ENCODE data around the gene MSRB2. TPM values are rescaled to one million over a fixed set of nuclear protein-coding genes. Genes with fewer than 3 reads are reported as not detected.

MSRB2 gene
- total and polyA plus RNA-seq, 2 of the 8 experiments (the other 6 are each of a cell fraction or from before 2014, with no cell fraction given): 11.0 to 13.9 TPM

- no peaks in the 10 kb centered on the region for H3K27me3 ChIP-seq (replicated peaks in 1 of 4; ENCODE audit: control insufficient read depth in 3 of 4, extremely low read depth in 1 of 4, insufficient read depth in 3 of 4, low read length in 3 of 4)
- no peak overlapping the region for H3K23ac ChIP-seq (ENCODE audit: insufficient read length)
- TF ChIP-seq POLR2AphosphoS5 (IDR thresholded peaks at IDR 0.05; ENCODE audit: low read depth, low read length) (no peak), RAD21 (IDR thresholded peaks at IDR 0.05 in 1 of 2, conservative IDR thresholded peaks at IDR 0.05 in 1 of 2; ENCODE audit: low read depth in 2 of 2, low read length in 2 of 2) (no peak), CREB1 (IDR thresholded peaks at IDR 0.05) (no peak), HDAC2 (IDR thresholded peaks at IDR 0.05; ENCODE audit: borderline replicate concordance in 1 of 2, low read depth in 2 of 2, low read length in 2 of 2) (no peak), SIN3A (conservative IDR thresholded peaks at IDR 0.05 in 1 of 2, IDR thresholded peaks at IDR 0.05 in 1 of 2; ENCODE audit: low read depth in 1 of 2, low read length in 2 of 2) (no peak), GABPA (IDR thresholded peaks at IDR 0.05; ENCODE audit: borderline replicate concordance, insufficient read depth, low read length) (no peak), RBBP5 (IDR thresholded peaks at IDR 0.05; ENCODE audit: borderline replicate concordance, low read depth, low read length) (no peak), ZNF274 (IDR thresholded peaks at IDR 0.05; ENCODE audit: borderline replicate concordance, extremely low read depth, low read length) (no peak)
- H3K56ac ChIP-seq (replicated peaks; ENCODE audit: insufficient read length, low read depth, low read length): no peak overlapping the region
- no peak overlapping the region for H3K4ac ChIP-seq (replicated peaks; ENCODE audit: insufficient read length, low read depth, low read length)
- no peaks in the 10 kb centered on the region for H4K20me1 ChIP-seq (replicated peaks in 1 of 2; ENCODE audit: control insufficient read depth in 1 of 2, insufficient read depth in 2 of 2, low read length in 2 of 2)
- no peak for DNase-seq (ENCODE audit: low read depth in 1 of 2, low spot score in 2 of 2)
- CTCF ChIA-PET (ENCODE audit: partially characterized antibody): interaction anchor here (1.2 kb wide), 1 partner anchor 29 kb away, joined by 3 read pairs; no protein-coding TSS in a partner anchor
- no peaks in the 10 kb centered on the region for H3K23me2 ChIP-seq (ENCODE audit: low read depth, low read length)
- no peak overlapping the region for H3K27ac ChIP-seq (ENCODE audit: low read depth, low read length)
- H4K8ac ChIP-seq (ENCODE audit: extremely low read depth, insufficient read depth, low read length): no peak overlapping the region
- H3K79me1 ChIP-seq (ENCODE audit: low read depth, low read length): no peaks in the 10 kb centered on the region
- H3K4me1 ChIP-seq (replicated peaks in 1 of 4; ENCODE audit: control insufficient read depth in 3 of 4, insufficient read depth in 4 of 4, low read length in 3 of 4): peaks cover 0 to 7% (median 4%) of the 10 kb centered on the region in 4 experiments; a peak in 6 of 7 replicates
- H2BK20ac ChIP-seq (ENCODE audit: low read length): no peak overlapping the region
- H3K9me3 ChIP-seq (ENCODE audit: insufficient read depth in 2 of 2, low read depth in 1 of 2, low read length in 1 of 2): no peaks in the 10 kb centered on the region
- POLR2A ChIA-PET (ENCODE audit: partially characterized antibody): no interaction called here
- no peak overlapping the region for H3K18ac ChIP-seq (ENCODE audit: extremely low read depth, low read length)
- H3K14ac ChIP-seq (ENCODE audit: insufficient read length): no peak overlapping the region
- H2AFZ ChIP-seq (ENCODE audit: low read length): no peak overlapping the region
- no peaks in the 10 kb centered on the region for H3K79me2 ChIP-seq (ENCODE audit: control insufficient read depth in 1 of 2, insufficient read depth in 2 of 2, low read length in 2 of 2)
- no peak overlapping the region for H2BK5ac ChIP-seq (ENCODE audit: low read depth, low read length)
- H4K5ac ChIP-seq (ENCODE audit: insufficient read length, low read depth, low read length): no peak overlapping the region
- no peaks in the 10 kb centered on the region for H3K36me3 ChIP-seq (ENCODE audit: control insufficient read depth in 2 of 4, insufficient read depth in 4 of 4, low read length in 3 of 4)
- H2BK15ac ChIP-seq (ENCODE audit: low read length): no peak overlapping the region
- H2BK120ac ChIP-seq (replicated peaks; ENCODE audit: low read depth, low read length): no peak overlapping the region
- no peak overlapping the region for H2BK12ac ChIP-seq (ENCODE audit: low read depth, low read length)
- H3K4me3 ChIP-seq (ENCODE audit: extremely low read depth in 1 of 4, insufficient read depth in 2 of 4, low read depth in 3 of 4, low read length in 4 of 4): no peak overlapping the region
- FAIRE-seq: no peak
- no peak overlapping the region for H2AK5ac ChIP-seq (ENCODE audit: low read depth, low read length)
- no peak overlapping the region for H3K4me2 ChIP-seq (ENCODE audit: insufficient read depth in 1 of 2, low read depth in 2 of 2, low read length in 2 of 2)
- 96% methylated on average over 2 of the region's 2 CpGs; no CpG with 5 or more reads in 1 of the 2 experiments for WGBS, 2 experiments (ENCODE audit: extremely low coverage in 1 of 2, insufficient coverage in 1 of 2, insufficient read length in 1 of 2, insufficient replicate concordance in 2 of 2, low coverage in 1 of 2, low lambda C conversion rate in 2 of 2, missing lambda C conversion rate in 1 of 2)
- H3K9ac ChIP-seq (replicated peaks in 1 of 4; ENCODE audit: extremely low read depth in 1 of 4, low read depth in 3 of 4, low read length in 3 of 4): no peak overlapping the region
- no peak overlapping the region for H4K91ac ChIP-seq (replicated peaks; ENCODE audit: insufficient read length, low read length)
Observed at GRCh38 chr10:23078114-23078513, 17.3 kb upstream of the MSRB2 start.
